ENCODE data around the gene FGGY.

- TF ChIP-seq ZNF274 (IDR thresholded peaks at IDR 0.05; ENCODE audit: low read depth, low read length) = no peak
- TF ChIP-seq YY1 (IDR thresholded peaks at IDR 0.05; ENCODE audit: insufficient read depth, insufficient read length) = no peak
- no peak for TF ChIP-seq SUZ12 (IDR thresholded peaks at IDR 0.05; ENCODE audit: extremely low read depth, insufficient read depth, insufficient read length)
Observed at GRCh38 chr1:59752556-59753414, 455.9 kb downstream of the FGGY start.

All from NT2/D1 (cell line).